ENCODE results near the gene ANKRD44.

DNA sequence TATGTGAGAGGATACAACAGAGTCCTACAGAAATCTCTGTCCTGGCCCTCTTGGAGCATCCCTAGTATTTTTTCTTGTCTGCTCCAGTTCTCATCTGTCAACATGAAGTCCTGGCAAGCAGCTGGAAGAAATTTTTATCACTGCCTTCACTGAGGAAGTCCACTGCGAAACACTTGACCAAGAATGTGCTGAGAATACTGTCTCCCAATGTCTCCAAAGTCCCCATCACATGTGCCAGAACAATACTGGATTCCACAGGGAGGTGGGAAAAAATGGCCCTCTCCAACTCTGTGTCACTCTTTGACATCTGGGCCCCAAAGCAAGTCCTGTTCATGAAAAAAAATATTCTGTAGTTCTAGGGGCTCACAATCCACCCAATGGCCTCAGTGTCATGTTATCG, 351.3 kb downstream of the ANKRD44 start:
- TF ChIP-seq GATA3 (IDR thresholded peaks at IDR 0.05; ENCODE audit: low read depth, low read length) (no peak), GATA2 (IDR thresholded peaks at IDR 0.05; ENCODE audit: low read depth, low read length) (no peak)
